Upper lobe of left lung (tissue), 6 donors: Measurements from ENCODE around the gene OR8K5. TPM values are rescaled to one million over a fixed set of nuclear protein-coding genes. Genes with fewer than 3 reads are reported as not detected.
"Not testable (repeated sequence)": the region's sequence is repeated elsewhere in the genome, so short reads cannot be mapped to it uniquely, and the experiment has no call there.

Experiments used
- ATAC-seq, 2 donors: fragments of 200-7000 bp; cut with Tn5 transposase; one replicate each; pipeline ENCODE4 v1.9.1; 2022; ENCODE audit warnings: mild to moderate bottlenecking in 2 of 2, moderate library complexity in 2 of 2; ENCODE audit not compliant: low FRiP score in 2 of 2
- DNase-seq, 2 donors: peaks; one replicate each; pipeline ENCODE4 v3.0.0-alpha.2; 2019 to 2020
- H3K27ac ChIP-seq, 4 donors: fragments of 200-600 bp; sonication (generic); one replicate each; pipeline ENCODE4 v1.5.1; 2016 to 2019
- H3K27me3 ChIP-seq, 4 donors: fragments of 200-600 bp; sonication (generic); one replicate each; pipeline ENCODE4 v1.5.1; 2017 to 2019
- H3K36me3 ChIP-seq, 4 donors: fragments of 200-600 bp; sonication (generic); one replicate each; pipeline ENCODE4 v1.5.1; 2016 to 2019
- H3K4me1 ChIP-seq, 4 donors: fragments of 200-600 bp; sonication (generic); one replicate each; pipeline ENCODE4 v1.5.1; 2018 to 2019
- H3K4me3 ChIP-seq, 4 donors: fragments of 200-600 bp; sonication (generic); one replicate each; pipeline ENCODE4 v1.5.1; 2017 to 2019; ENCODE audit warnings: mild to moderate bottlenecking in 2 of 4, moderate library complexity in 1 of 4
- H3K9me3 ChIP-seq, 4 donors: fragments of 200-600 bp; sonication (generic); one replicate each; pipeline ENCODE4 v1.5.1; 2018 to 2019
- EP300 ChIP-seq, 4 donors: sonication (generic); formaldehyde crosslinking; IDR thresholded peaks; one replicate each; pipeline ENCODE4 v1.5.1; 2017; ENCODE audit warnings: antibody characterized with exemption in 4 of 4, control low read depth in 2 of 4
- POLR2A ChIP-seq, 4 donors: fragments of 450-650 bp; IDR thresholded peaks; one replicate each; pipeline ENCODE4 v1.5.1; 2016 to 2017; ENCODE audit warnings: antibody characterized with exemption in 4 of 4, mild to moderate bottlenecking in 2 of 4
- POLR2AphosphoS5 ChIP-seq, 2 donors: sonication (generic); formaldehyde crosslinking; IDR thresholded peaks; one replicate each; pipeline ENCODE4 v1.5.1; 2017; ENCODE audit warnings: antibody characterized with exemption in 2 of 2
- WGBS, 2 donors: methylation state at CpG; one replicate each; pipeline ENCODE4 v1.1.5; 2017 to 2018; 5-methylcytosine and 5-hydroxymethylcytosine counted together
- total RNA-seq, 6 donors: library from RNA; depleted of rRNA in 4 of 6; stranded (reverse); fragments of >200 nt in 4 of 6; gene quantifications; one replicate each; pipeline versions ENCODE4 v1.1.0 to v1.2.1, GENCODE V29; 2016 to 2021
- TF ChIP-seq, protein P1 (sequence below), 6 experiments: fragments of 450-650 bp in 4 of 6; fragments of 200-600 bp in 2 of 6; sonication (generic) in 2 of 6; IDR thresholded peaks; one replicate each; pipeline ENCODE4 v1.5.1; 2016 to 2019; ENCODE audit warnings: antibody characterized with exemption in 6 of 6
- donor health status: DM: no; HTN: no; CAD: no; lungs with moderate emphysema.
- donor health status: DM: no; HTN: yes; CAD: no; lungs with severe emphysema.

Gene OR8K5
- total RNA-seq, 6 donors from 2014 or later: not detected

DNA sequence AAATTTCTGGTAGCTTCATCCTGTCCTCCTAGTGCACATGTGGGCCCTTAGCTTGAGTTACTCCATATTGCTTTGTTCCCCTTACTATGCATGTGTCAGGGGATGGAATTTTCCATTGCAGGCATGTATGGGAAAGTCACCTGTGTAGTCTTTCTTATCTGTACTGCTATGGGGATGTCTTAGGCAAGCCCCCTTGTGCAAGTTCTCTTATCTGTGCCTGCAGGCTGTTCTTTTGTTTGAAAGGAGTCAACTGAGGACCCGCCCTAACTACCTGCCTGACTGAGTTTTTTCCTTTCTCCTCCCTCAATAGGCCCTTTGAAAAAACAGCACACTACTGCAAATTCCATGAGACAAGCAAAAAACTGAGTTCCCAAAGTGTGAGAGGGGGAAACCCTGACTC lies 8.7 kb downstream of the OR8K5 start:
- H3K36me3 ChIP-seq: no peaks in the 10 kb centered on the region
- no peak overlapping the region for H3K4me3 ChIP-seq
- H3K9me3 ChIP-seq: peaks cover 0 to 24% (median 5%) of the 10 kb centered on the region in 4 donors
- no peak overlapping the region for H3K27ac ChIP-seq
- WGBS, 2 donors: 57 to 61% methylated on average over 1 of the region's 1 CpG
- DNase-seq: no peak
- H3K27me3 ChIP-seq: no peaks in the 10 kb centered on the region
- ATAC-seq: no peak
- no peaks in the 10 kb centered on the region for H3K4me1 ChIP-seq
- TF ChIP-seq, protein P1, sequence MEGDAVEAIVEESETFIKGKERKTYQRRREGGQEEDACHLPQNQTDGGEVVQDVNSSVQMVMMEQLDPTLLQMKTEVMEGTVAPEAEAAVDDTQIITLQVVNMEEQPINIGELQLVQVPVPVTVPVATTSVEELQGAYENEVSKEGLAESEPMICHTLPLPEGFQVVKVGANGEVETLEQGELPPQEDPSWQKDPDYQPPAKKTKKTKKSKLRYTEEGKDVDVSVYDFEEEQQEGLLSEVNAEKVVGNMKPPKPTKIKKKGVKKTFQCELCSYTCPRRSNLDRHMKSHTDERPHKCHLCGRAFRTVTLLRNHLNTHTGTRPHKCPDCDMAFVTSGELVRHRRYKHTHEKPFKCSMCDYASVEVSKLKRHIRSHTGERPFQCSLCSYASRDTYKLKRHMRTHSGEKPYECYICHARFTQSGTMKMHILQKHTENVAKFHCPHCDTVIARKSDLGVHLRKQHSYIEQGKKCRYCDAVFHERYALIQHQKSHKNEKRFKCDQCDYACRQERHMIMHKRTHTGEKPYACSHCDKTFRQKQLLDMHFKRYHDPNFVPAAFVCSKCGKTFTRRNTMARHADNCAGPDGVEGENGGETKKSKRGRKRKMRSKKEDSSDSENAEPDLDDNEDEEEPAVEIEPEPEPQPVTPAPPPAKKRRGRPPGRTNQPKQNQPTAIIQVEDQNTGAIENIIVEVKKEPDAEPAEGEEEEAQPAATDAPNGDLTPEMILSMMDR (IDR thresholded peaks at IDR 0.05): no peak
- TF ChIP-seq EP300 (IDR thresholded peaks at IDR 0.05): no peak
- TF ChIP-seq POLR2AphosphoS5 (IDR thresholded peaks at IDR 0.05): no peak
- no peak for TF ChIP-seq POLR2A (IDR thresholded peaks at IDR 0.05)

GRCh38 chr11:56143681-56144080 lies 16.4 kb downstream of the OR8K5 start:
- not testable (repeated sequence) for H3K9me3 ChIP-seq, H3K36me3 ChIP-seq, H3K4me1 ChIP-seq, H3K4me3 ChIP-seq, H3K27ac ChIP-seq, ATAC-seq, H3K27me3 ChIP-seq
- peak in 1 of 2 donors; percentile 49 for DNase-seq
- WGBS, 2 donors: 84 to 93% methylated on average over 6 to 11 of the region's 30 CpGs

- no peak for DNase-seq
- no peaks in the 10 kb centered on the region for H3K4me1 ChIP-seq
- no peaks in the 10 kb centered on the region for H3K9me3 ChIP-seq
- H3K36me3 ChIP-seq: no peaks in the 10 kb centered on the region
- ATAC-seq: no peak
- no peak within 1 kb of the TSS for H3K4me3 ChIP-seq
- TF ChIP-seq POLR2A (IDR thresholded peaks at IDR 0.05) (no peak), EP300 (IDR thresholded peaks at IDR 0.05) (no peak), POLR2AphosphoS5 (IDR thresholded peaks at IDR 0.05) (no peak)
- TF ChIP-seq, protein P1 (IDR thresholded peaks at IDR 0.05): no peak
- H3K27ac ChIP-seq: no peak within 1 kb of the TSS
- no peaks in the 10 kb centered on the region for H3K27me3 ChIP-seq
These were observed 19.9 kb downstream of the OR8K5 start, which contains the start of gene OR8J3 for GRCh38 chr11:56140151-56140661. Gene OR8J3, minus strand, starts transcription at chr11:56140201. Its CDS starts 2,483 bp downstream, at chr11:56137718.

GRCh38 chr11:56122073-56122472 lies 38.0 kb downstream of the OR8K5 start, which contains the start of gene OR8H3:
Gene OR8H3, plus strand, starts transcription at chr11:56122373. Its CDS starts 0 bp downstream, at chr11:56122373.
- ATAC-seq: no peak
- no peaks in the 10 kb centered on the region for H3K27me3 ChIP-seq
- no peaks in the 10 kb centered on the region for H3K4me1 ChIP-seq
- 69 to 79% methylated on average over 6 of the region's 6 CpGs for WGBS, 2 donors
- no peak for DNase-seq
- H3K36me3 ChIP-seq: no peaks in the 10 kb centered on the region
- H3K4me3 ChIP-seq: no peak within 1 kb of the TSS
- no peak for TF ChIP-seq EP300 (IDR thresholded peaks at IDR 0.05)
- TF ChIP-seq, protein P1 (IDR thresholded peaks at IDR 0.05): no peak
- no peak for TF ChIP-seq POLR2A (IDR thresholded peaks at IDR 0.05)
- TF ChIP-seq POLR2AphosphoS5 (IDR thresholded peaks at IDR 0.05): no peak
- H3K9me3 ChIP-seq: no peaks in the 10 kb centered on the region
- no peak within 1 kb of the TSS for H3K27ac ChIP-seq

Other genes with a start within 250 kb of the OR8K5 start
- gene OR5W2, start 245.7 kb downstream of the OR8K5 start, total RNA-seq: not detected
- gene OR5I1, start 223.9 kb downstream of the OR8K5 start, total RNA-seq: not detected
- gene OR10AG1, start 190.4 kb downstream of the OR8K5 start, total RNA-seq: not detected
- gene OR5F1, start 165.7 kb downstream of the OR8K5 start, total RNA-seq: not detected
- gene OR5AS1, start 132.7 kb downstream of the OR8K5 start, total RNA-seq: not detected
- not detected for gene OR8I2, start 67.0 kb downstream of the OR8K5 start, total RNA-seq
- not detected for gene OR8H2, start 56.6 kb downstream of the OR8K5 start, total RNA-seq
- not detected for gene OR8H3, start 37.9 kb downstream of the OR8K5 start, total RNA-seq
- not detected for gene OR8J3, start 20.1 kb downstream of the OR8K5 start, total RNA-seq
- gene OR5J2, start 16.3 kb upstream of the OR8K5 start, total RNA-seq: not detected
- gene OR5T2, start 73.9 kb upstream of the OR8K5 start, total RNA-seq: not detected
- gene OR5T3, start 91.9 kb upstream of the OR8K5 start, total RNA-seq: not detected
- gene OR5T1, start 113.8 kb upstream of the OR8K5 start, total RNA-seq: not detected
- gene OR8H1, start 131.9 kb upstream of the OR8K5 start, total RNA-seq: not detected
- not detected for gene OR8K3, start 154.8 kb upstream of the OR8K5 start, total RNA-seq
- gene OR8K1, start 185.7 kb upstream of the OR8K5 start, total RNA-seq: not detected
- not detected for gene OR8J1, start 194.0 kb upstream of the OR8K5 start, total RNA-seq
- gene OR8U1, start 215.3 kb upstream of the OR8K5 start, total RNA-seq: not detected